Progenitor cell of endocrine pancreas (in vitro differentiated cells): ENCODE measurements around the gene EEIG1. TPM values are rescaled to one million over a fixed set of nuclear protein-coding genes. Genes with fewer than 3 reads are reported as not detected.

Experiments used
- DNase-seq: peaks from one replicate; pipeline ENCODE4 v3.0.0; 2021; ENCODE audit warnings: low spot score; ENCODE audit not compliant: unreplicated experiment
- H3K27ac Mint-ChIP-seq: 2 replicates; pipeline ENCODE4 v1.8.0; 2021; ENCODE audit warnings: mild to moderate bottlenecking, moderate library complexity, mixed read lengths
- H3K27me3 Mint-ChIP-seq: 2 replicates; pipeline ENCODE4 v1.8.0; 2021; ENCODE audit warnings: mixed read lengths
- H3K36me3 Mint-ChIP-seq: 2 replicates; pipeline ENCODE4 v1.8.0; 2022; ENCODE audit warnings: mixed read lengths; ENCODE audit not compliant: insufficient read depth
- H3K4me1 Mint-ChIP-seq: 2 replicates; pipeline ENCODE4 v1.8.0; 2021; ENCODE audit warnings: low read depth, mixed read lengths
- H3K4me3 Mint-ChIP-seq: 2 replicates; pipeline ENCODE4 v1.8.0; 2021; ENCODE audit warnings: low read depth, mild to moderate bottlenecking, moderate library complexity, mixed read lengths
- H3K9me3 Mint-ChIP-seq: 2 replicates; pipeline ENCODE4 v1.8.0; 2021; ENCODE audit warnings: low read depth, mixed read lengths
- total RNA-seq: library from RNA; stranded (reverse); gene quantifications from 2 replicates; pipeline ENCODE4 v1.2.1, GENCODE V29; 2021
- TF ChIP-seq, protein P1 (sequence below): fragments of 200-600 bp; sonication (generic); IDR thresholded peaks from one replicate; pipeline ENCODE4 v1.5.0; 2021; ENCODE audit warnings: antibody characterized with exemption, mild to moderate bottlenecking; ENCODE audit not compliant: unreplicated experiment

The EEIG1 gene
- total RNA-seq, 1 donor from 2014 or later, result 48.2 TPM

DNA sequence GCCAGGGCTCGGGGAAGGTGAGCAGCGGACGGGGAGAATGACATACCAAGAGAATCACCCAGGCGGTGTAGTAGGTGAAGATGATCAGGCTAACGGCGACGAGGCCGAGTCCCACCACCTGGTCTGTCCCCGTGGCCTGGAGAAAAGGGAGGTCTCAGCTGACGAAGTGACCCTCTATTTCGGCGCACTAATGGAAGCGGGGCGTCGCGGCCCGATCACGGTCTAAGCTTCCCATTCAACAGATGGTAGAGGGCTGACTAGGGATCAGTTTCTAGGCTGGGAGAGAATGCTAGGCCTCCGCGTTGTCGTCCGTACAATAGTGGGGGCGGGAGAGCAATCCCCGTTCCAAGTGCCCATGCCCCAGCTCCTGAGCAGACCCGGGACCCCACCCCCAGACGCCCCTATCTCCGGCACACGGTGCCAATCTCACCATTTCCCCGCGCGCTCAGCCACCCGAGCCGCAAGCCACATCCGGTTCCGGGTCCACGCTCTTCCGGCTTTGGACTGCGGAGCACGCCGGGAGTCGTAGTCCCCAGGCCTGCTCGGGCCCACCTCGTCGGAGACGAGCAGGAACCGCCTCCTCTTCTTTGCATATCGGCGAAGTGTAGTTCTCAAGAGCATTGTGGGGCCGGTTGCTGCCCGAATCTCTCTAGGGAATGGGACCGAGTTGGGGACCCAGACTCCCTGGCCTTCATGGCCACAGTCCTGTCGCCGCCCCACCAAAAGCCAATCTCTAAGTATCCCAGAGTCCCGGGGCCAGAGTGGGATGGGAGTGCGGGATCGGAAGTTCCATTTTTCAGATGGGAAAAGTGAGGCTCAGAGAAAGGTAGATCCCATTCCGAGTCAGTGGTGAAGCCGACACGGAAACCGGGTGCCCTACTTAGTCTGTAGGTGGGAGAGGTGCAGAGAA, 43.1 kb downstream of the EEIG1 start, which contains the start of gene DPM2:
DPM2 (minus strand) TSS at position 467 of the 910 bp plus-strand sequence; CDS start at position 433, 34 bp downstream.
- Mint-ChIP-seq H3K27me3 (no peaks in the 10 kb centered on the region), H3K4me1 (peaks cover 22% of the 10 kb centered on the region), H3K27ac (peak within 1 kb of the TSS; percentile 96), H3K36me3 (peaks cover 6% of the 10 kb centered on the region), H3K9me3 (no peaks in the 10 kb centered on the region), H3K4me3 (peak within 1 kb of the TSS; percentile 85)
- peak; percentile 44 for DNase-seq
- TF ChIP-seq, protein P1, sequence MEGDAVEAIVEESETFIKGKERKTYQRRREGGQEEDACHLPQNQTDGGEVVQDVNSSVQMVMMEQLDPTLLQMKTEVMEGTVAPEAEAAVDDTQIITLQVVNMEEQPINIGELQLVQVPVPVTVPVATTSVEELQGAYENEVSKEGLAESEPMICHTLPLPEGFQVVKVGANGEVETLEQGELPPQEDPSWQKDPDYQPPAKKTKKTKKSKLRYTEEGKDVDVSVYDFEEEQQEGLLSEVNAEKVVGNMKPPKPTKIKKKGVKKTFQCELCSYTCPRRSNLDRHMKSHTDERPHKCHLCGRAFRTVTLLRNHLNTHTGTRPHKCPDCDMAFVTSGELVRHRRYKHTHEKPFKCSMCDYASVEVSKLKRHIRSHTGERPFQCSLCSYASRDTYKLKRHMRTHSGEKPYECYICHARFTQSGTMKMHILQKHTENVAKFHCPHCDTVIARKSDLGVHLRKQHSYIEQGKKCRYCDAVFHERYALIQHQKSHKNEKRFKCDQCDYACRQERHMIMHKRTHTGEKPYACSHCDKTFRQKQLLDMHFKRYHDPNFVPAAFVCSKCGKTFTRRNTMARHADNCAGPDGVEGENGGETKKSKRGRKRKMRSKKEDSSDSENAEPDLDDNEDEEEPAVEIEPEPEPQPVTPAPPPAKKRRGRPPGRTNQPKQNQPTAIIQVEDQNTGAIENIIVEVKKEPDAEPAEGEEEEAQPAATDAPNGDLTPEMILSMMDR, result no peak

DNA sequence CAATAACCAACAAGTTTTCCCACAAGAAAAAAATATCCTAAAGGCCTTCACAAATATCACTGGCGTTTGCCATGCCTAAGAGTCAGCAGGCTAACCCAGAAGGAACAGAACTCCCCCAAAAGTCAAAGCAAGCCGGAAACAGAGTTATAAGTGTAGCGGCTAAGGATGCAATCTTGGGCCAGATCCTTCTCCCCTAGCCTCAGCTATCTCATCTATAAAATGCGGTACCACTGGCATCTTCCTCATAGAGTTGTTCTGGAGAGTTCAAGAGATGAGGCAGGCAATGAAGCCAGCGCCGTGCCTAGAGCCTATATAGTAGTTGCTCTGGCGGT, 43.8 kb downstream of the EEIG1 start:
- Mint-ChIP-seq H3K4me1 (peaks cover 19% of the 10 kb centered on the region), H3K36me3 (peaks cover 6% of the 10 kb centered on the region), H3K4me3 (peak overlapping the region; percentile 85), H3K27ac (peak overlapping the region; percentile 96), H3K9me3 (no peaks in the 10 kb centered on the region), H3K27me3 (no peaks in the 10 kb centered on the region)
- TF ChIP-seq, protein P1, result no peak
- no peak for DNase-seq

DNA sequence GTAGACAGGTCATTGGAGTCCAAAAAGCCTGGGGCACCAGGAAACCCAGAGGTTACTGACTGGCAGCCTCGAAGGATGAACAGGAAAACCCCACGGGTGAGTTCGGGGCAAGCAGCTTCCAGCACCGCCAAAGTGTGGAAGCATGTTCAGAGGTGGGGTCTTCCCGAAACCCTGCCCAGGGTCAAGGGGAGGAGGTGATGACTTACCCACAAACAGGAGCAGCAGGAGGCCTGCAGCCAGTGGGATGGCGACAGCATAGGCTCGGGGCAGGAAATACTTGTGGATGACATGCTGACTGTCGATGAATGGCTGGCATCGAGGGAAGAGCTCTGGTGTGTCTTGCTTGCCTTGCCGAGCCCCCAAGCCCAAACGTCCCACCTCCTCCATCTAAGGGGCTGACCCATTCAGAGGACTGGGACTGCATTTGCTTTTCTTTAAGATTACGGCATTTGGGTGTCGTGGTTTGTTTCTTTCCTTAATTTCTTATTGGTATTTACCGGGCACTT, 44.4 kb downstream of the EEIG1 start:
- Mint-ChIP-seq H3K27ac (peak overlapping the region; percentile 56), H3K4me3 (peak overlapping the region; percentile 85), H3K9me3 (no peaks in the 10 kb centered on the region), H3K36me3 (peaks cover 4% of the 10 kb centered on the region), H3K27me3 (peaks cover 3% of the 10 kb centered on the region), H3K4me1 (peaks cover 19% of the 10 kb centered on the region)
- DNase-seq, result no peak
- TF ChIP-seq, protein P1, result no peak

DNA sequence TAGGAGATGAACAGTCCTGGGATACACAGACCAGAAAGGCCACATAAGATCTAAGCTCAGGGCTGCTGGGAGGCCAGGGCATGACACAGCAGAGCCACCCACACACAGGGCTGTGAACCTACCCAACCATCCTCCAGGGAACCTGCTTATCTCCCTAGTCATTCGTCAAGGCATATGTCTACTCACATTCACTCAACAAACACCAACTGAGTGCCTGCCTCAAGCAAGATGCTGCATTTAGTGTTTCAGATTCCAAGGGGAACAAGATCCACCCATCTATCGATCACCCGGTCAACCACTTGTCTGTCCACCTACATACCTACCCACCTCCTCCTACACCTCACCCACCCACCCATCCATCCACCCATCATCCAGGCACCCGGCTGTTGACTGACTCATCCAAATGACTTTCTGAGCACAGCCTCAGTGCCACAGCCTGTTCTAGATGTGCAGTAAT, 45.0 kb downstream of the EEIG1 start:
- DNase-seq, result no peak
- TF ChIP-seq, protein P1, result no peak
- Mint-ChIP-seq H3K27me3 (peaks cover 8% of the 10 kb centered on the region), H3K4me3 (peak overlapping the region; percentile 69), H3K36me3 (peaks cover 4% of the 10 kb centered on the region), H3K4me1 (peaks cover 22% of the 10 kb centered on the region), H3K9me3 (no peaks in the 10 kb centered on the region), H3K27ac (peak overlapping the region; percentile 56)

DNA sequence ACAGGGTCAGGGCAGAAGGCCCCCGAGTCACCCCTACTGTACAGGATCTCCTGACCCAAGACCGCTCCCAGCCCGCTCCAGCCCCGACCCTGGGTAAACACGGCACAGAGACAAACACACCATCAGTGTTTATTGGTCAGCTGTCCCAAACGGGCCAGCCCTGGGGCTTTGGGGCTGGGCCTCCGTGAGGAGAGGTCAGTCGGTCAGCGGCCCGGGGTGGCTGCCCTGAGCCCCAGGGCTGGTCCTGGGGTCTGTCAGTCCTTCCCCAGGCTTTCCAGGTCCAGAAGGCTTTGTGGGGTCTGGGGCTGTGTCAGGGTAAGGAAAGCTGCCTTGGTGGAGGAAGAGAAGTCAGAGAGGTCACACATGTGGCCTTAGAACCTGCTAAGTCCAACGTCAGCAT, 45.8 kb downstream of the EEIG1 start:
- no peak for DNase-seq
- Mint-ChIP-seq H3K4me1 (peaks cover 22% of the 10 kb centered on the region), H3K27ac (no peak overlapping the region), H3K4me3 (no peak overlapping the region), H3K9me3 (no peaks in the 10 kb centered on the region), H3K27me3 (peaks cover 11% of the 10 kb centered on the region), H3K36me3 (peaks cover 2% of the 10 kb centered on the region)
- TF ChIP-seq, protein P1, result no peak
